Limb (tissue), 2 donors: ENCODE measurements around the gene WWOX.

ENCODE experiments used
- DNase-seq, 2 donors: peaks; one replicate each; pipeline ENCODE4 v3.0.0-alpha.2; 2016; ENCODE audit errors: extremely low spot score in 2 of 2

WWOX gene

DNA sequence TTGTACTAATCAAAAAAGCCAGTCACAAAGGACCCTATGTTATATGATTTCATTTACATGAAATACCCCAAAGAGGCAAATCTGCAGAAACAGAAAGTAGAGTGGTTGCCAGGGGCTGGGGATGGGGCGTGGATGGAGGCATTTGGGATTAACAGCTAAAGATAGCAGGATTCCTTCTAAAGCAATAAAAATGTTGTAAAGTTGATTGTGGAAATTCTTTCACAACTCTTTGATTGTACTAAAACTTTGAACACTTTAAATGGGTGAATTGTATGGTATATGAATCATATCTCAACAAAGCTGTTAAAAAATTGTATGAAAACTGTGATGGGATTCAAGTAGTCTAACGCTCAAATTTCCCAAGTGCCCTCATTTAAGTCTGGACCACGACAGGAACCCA is 870.3 kb downstream of the WWOX start:
- no peak for DNase-seq

DNA sequence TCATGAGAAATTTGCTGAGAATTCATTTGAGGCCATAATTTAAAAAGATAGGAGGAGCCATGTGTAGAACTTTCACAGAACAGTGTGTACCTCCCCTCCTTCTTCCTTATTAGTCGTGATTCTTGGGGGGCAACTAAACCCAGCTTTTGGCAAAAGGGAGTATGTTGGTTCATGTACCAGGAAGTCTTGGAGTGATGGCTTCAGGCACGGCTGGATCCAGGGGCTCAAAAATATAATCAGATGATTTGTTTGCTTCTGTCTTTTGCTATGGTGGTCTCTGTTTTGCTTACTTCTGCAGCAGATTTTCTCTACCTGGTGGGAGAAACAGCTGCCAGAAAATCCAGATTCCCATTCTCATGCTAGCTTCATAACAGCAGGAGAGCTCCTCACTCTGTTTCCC is 871.2 kb downstream of the WWOX start:
- DNase-seq: no peak

DNA sequence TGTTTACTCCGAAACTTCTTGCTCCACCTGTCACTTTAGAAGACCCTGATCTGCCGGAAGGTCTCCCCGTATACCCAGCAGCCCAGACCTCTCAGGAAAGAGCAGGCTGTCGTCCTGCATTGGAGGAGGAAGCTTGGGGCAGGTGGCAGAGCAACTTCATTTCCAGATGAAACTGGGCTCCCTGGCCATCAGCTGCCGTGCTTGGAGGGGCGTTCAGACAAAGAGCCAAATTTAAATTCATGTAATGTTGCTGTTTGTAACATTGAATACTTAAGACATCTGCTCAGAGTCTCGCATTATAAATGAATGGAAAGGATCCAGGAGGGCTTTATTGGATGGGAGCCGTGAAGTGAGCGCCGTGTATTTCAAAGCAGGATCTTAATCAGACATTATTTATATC is 872.6 kb downstream of the WWOX start:
- peak in 1 of 2 donors; percentile 43 for DNase-seq

DNA sequence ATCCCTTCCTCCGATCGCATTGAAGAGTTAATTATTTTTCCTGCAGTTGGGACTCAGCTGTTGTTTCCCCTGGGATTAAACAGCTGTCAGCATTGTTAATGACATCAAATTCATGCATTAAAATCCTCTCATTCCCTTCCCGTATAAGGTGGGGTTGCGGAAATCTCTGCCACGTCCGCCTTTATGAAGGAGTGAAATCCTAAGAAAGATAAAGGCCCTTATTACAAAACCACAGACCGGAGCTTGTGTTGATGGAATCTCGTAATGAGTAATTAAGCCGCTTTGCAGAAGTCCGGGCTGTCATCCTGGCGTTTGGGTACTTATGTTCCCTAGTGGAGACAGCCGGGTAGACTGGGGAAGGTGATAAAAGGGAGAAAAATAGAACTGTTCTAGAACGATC is 873.5 kb downstream of the WWOX start:
- DNase-seq: no peak

DNA sequence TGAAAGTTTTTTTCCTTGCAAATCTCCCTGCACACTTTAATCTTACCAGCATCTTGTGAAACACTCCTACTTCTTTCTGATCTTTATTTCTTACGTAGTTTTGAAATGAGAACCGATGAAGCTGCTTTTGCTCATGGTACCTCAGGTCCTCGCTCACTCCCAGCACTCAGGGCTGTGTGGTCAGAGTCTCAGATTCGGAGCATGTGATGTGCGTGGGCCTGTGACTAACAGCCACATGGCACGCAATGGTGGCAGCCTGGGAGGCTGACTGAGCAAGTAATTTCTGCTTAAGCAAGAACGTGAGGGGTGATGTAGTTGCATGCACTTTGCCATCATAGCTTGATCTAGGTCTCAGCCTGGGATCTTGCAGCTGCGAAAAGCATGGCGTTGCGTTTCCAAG is 876.8 kb downstream of the WWOX start:
- DNase-seq: no peak

DNA sequence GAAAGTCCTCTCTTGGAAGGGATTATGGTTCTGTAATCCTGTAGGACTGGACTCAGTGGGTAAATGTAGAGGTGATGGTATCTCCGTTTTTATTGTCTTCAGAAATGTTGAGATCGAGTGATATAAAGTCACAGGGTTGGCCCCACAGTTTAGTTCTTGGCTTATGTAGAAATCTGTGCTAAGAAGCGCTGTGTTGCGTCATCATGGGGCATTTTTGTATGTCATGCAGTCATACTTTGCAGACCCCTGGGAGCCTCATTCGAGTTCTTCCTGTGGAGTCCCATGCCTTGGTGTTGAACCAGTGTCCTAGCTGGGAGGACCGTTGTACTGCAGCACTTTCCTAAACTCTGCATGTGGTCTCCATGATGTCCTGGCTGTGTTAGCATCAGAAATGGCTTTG is 881.4 kb downstream of the WWOX start:
- DNase-seq: no peak

DNA sequence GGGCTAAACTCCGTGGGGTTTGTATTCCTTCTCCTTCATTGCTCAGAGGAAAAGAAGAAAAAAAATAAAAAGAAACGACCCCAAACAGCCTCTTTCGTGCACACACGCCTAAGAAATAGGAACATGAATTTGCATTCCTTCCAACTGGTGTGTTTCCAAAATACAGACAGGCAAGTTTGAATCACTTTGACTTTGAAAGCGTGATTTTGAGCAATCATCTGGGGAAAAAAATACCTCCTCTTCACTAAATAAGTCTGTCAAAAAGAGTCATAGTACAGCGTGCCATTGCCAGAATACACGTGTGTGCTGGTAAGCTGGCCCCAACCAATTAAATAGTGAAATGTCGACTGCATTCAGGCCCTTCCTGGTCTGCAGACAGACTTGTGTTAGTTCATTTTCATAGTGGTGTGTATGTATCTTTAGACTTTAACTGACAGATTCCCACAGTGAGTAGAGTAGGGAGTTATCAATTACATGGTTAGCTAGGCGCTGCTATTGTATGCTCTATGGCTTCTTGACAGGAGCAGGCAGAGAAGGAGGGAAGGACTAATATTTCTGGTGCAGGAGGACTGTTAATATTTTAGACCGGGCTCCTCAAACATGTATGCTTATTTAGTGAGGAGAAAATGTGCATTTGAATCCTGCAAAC is 882.8 kb downstream of the WWOX start:
- DNase-seq: no peak

DNA sequence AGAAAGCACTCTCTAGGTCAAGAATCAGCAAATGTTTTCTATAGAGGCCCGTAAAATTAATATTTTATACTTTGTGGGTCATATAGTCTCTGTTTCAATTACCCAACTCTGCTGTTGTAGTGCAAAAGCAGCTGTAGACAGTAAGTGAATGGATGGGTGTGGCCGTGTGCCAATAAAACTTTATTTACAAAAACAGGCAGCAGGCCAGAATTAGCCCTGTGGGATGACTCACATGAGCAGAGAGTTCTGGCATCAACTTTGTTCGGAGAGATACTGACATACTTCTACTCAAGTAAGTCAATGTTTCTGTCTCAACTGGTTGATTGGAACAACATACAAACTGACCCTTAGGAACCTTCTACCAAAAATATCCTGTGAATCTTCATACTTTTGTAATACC is 884.9 kb downstream of the WWOX start:
- DNase-seq: no peak

DNA sequence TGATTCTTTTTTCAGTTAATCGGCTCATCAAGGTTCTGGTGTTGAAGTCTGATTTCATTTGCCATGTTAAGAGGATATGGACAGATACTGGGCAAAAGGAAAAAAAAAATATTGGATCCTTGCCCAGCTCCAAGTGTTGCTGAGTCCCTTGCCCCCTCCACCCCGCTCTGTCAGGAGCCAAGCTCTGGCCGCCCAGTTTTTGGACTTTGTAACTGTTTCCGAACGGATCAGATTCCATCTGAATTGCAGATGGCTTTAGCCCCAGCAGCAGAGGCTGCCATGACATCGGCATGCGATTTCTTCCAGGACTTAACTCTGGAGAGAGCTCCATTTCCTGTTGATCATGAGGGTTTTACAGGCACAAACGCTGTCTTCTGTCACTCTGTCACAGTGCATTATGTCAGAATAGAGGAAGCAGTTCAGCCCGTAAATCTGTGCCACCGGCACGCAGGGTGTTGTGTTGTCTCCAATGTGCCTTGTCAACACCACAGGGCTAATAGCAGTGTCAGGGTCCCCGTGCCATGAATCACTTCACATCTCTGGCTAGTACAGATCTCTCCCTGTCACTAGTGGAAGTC is 885.5 kb downstream of the WWOX start:
- peak in 1 of 2 donors; percentile 45 for DNase-seq

DNA sequence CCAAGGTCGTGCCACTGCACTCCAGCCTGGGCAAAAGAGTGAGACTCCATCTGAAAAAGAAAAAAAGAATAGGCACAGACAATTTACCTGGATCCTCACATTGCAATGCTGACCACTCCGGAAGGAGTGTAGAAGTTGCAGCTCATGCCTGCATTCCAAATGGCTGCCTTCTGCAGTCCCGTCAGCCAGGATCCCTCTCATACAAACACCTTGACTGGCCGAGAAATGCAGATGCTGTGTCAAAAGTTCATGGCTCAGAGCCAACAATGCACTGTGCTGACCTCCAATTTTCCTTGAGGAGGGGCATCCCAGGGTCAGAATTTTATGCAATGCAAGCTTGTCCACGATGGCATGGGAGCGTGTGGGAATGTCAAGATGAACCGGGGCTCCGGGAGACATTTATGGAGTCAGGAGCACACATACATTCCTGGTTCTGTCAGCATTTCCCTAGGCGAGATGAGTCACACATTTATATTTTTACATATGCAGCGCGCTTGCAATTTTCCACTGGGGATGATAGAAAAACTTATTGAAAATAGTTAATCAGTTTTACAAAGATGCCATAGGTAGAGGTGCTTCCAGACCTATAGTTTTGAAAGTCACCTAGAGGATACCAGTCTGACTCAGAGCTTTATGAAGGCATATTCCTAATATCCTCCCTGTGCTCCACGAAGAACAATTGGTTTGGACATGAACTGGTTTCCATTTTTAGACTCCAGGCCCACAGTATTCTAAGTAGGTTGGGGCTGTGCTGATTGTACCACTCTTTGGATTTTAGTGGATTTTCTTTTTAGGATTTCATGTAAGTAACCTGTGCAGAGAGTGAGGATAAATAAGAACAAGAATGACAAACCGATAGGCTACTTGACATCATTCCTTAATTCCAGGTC is 886.5 kb downstream of the WWOX start:
- DNase-seq: no peak

DNA sequence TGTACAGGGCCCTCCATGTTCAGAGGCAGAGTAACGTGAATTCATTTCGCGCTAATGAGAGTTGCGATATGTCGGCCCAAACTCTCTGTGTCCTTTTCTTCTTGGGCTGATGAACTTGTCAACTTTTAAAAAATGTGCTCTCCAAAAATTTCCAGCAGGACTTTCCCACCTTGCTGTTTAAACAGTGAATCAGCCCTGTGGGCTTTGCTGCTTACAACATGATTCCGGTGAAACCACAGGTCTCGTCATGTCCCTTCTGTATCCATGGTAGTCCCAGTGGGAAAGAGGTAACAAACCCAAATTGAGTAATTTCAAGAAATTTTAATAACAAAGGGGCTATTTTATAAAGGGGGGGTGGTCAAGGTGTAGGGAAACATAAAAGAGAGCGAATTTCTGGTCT is 888.2 kb downstream of the WWOX start:
- DNase-seq: no peak

DNA sequence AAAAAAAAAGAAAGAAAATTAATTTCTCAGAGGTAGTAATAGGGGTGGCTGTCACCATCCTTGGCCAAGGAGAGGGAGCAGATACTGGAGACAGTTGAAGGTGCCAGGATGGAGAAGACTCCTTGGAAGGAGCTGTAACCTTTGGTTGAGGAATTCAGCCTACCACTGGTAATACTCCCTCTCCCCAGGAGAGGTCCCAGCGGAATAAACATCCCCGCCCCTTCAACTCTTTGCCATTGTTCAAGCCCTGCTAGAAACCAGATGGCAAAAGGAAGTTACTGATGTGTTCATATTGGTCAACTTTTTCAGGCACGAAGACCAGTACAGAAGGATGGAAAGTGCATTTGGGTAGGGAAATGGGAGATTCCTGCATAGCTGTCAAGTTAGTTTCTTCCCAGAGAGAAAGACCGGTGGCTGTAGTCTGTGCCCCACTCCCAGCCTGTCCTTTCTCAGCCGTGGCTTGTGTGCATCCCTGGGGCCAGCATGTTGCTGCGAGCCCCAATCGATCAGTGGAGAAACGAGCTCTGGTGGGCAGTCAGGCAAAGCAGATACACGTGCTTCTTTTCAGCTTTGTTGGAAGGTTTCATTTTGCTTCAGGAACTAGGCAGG is 889.0 kb downstream of the WWOX start:
- no peak for DNase-seq

DNA sequence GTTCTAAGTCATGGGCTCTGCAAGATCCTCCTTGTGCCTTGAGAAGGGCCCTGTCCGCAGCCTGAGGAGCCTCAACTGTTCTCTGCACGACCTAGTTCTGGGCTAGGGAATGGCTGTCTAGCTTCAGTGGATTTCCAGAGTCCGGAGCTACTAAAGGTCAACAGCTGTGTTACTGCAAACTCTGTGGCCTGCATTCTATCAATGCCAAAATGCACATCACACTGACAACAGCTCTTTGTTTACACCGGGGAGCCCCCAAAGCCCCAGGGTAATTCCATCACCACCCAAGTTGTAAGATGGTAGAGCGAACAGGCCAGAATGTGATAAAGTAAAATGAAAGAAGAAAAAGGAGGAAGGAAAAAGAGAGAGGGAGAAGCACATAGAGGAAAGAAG is 890.9 kb downstream of the WWOX start:
- DNase-seq: no peak

DNA sequence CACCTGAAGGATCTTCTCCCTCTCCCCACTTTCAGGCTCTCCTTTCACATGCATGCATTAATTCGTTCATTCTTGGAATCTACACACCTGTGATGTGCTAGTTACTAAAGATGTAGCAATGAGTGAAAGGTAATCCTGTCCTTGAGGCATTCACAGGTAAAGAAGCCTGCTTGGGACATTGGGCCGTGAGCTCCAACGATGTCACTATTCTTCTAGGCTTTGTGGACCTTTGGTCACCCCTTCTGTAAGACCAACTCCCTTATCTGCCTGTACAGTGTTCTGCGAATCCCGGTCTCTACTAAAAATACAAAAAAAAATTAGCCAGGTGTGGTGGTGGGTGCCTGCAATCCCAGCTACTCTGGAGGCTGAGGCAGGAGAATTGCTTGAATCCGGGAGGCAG is 892.5 kb downstream of the WWOX start:
- DNase-seq: no peak

DNA sequence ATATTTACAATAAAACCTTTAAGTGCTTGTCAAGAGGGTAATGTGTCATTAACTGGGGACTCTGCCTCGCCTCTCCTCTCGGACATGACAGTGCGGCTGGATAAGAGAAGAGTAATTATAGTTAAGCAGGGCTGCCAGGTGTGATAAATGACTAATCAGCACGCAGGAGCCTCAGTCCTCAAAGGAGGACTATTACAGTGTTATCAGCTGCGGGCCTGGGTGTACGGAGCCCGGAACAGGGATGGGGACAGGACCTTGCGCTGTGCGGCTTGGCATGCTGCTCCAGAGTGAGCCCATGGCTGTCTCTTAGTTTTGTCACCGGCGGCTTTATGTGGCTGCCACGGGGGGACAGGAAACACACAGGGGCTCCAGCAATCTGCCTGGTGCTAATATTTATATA is 893.9 kb downstream of the WWOX start:
- no peak for DNase-seq

DNA sequence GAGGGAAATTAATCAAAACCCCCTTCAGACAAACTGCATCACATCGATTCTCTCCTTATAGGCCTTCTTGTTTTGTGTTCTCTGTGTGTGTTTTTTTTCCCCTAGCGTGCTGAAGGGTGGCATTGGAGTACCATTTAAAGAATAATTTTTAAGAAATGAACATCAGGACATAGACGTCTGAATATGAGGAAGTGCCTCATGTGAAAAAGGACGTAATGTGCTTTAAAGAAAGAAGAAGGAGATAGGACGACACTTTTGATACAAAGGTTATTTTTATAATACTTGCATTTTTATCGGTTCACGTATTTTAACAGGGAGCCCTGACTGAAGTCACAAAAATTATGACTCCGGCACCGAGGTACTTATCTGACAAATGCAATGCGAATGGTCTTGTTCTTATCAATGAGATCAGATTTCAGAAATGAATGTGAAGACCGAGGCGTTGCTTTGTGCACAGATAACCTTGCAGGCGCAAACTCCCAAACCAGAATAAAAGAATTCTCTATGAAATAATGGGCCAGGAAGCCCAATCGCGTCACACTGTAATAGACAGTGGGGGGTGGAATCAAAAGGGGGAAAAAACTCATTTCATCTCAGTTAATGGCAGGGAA is 894.8 kb downstream of the WWOX start:
- DNase-seq: no peak

DNA sequence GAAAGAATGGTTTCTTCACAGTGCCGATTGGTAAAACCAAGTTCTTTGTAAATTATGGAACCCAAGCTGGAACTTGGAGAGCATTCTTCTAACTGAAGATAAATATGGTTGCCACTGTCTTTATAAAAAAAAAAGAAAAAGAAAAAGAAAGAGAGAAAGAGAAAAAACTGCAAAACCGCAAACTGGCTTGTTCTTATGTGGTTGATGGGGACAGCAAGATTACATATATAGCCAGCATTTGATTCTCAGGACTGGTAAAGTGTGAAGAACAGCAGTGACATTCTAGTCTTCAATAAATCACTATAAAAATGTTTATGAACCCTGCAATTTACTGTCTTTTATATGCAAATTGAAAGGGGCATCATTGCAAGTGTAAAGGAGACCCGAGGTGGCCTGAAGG is 896.0 kb downstream of the WWOX start:
- no peak for DNase-seq

DNA sequence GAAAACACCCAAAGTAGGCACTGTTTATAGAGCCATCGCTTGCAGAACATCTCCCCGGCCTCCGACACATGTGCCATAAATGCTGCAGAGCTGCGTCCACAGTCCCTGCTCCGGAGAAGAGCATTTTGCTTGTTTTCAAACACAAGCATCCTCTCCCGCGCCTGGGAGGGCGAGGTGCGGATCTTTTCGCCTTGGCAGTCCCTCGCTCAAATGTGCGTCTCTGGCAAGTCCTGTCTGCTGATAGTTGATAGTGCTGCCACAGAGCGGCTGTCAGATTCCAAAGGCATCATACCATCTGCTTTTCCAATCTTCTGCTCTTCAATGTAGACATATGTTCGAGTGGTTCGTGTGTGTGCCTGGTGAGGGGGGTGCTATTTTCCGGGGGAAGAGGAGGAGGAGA is 897.3 kb downstream of the WWOX start:
- DNase-seq: no peak

DNA sequence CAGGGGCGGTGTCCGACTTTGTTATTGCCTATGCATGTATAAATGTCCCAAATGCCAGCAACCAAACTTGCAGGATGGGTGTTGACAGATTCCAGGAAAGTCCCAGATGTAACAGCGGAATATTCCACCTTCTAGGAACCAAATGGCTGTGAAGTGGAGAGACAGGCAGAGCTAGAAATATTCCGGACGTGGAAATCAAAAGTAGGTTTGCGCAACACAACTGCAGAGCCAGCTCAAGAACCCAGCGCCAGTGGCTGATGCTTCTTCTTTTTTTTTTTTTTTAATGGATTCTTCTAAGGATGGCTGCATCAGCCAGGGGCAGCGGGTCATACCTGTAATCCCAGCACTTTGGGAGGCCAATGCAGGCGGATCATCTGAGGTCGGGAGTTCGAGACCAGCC is 899.4 kb downstream of the WWOX start:
- no peak for DNase-seq

DNA sequence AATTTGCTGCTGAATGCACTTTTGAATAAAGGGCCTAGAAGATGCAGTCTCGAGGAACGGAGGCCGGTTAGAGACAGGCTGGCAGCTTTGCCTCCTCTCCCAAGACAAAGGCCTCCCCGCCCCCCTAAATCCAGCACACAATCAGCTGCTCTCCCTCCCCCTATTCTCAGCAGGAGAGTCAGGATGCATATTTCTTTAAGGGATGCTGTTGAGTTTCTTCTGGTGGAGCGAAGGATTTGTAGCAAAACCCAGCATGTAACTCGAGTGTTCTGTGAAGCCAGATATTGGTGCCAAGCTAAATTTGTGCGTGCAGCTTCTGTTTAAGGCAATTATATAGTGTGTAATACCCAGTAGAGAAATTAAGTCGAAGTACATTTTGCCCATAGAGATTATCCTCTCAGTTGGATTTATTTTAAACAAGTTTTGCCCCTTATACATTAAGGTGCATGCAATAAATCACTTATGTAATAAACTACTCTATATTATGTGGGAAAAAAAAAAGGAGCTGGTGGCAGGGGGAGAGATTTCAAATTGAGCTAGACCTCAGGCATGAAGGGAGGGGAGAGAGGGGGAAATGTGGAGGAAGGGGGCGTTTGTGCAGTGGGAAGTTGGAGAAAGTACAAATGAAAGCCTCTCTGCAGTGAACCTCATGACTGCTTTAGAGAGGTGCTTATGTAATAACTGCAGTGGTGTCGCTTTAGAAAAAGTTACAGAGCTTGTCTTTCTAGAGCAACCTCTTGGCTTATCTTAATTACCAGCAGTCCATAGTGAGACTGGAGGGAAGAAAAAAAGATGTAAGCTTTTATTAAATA is 901.9 kb downstream of the WWOX start:
- DNase-seq: peak; percentile 48 to 76

DNA sequence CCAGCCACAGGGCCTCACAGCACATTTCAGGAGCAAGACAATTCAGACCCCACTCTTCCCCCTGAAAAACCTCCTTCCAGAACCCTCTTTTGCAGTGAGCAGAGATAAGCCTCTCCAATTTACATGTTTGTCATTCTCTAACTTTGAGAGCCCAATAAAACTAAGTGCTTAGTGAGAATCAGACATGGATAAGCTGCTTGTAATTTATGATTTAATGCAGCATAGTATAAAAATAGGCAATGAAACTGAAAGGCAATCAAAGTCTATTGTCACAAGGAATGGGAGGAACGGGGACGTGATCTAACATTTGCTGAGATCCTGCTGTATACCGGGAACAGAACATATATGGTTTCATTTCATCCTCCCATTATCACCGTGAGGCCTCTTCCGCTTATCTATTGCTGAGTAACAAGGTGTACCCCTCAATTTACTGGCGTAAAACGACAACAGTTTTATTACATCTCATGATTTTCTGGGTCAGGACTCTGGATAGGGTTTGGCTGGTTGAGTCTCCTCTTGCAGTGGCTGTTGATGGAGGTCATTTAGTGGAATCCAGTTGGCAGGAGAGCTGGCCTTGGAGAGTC is 903.7 kb downstream of the WWOX start:
- DNase-seq: no peak
